Keratinocyte (primary cell): Measurements from ENCODE around the gene LRRC9.

Source experiments
- CTCF ChIP-seq, 3 experiments: IDR thresholded peaks in 1 of 3; conservative IDR thresholded peaks in 1 of 3; optimal IDR thresholded peaks in 1 of 3; 2 replicates in 2 of 3; 3 replicates in 1 of 3; pipeline versions ENCODE3 to v1.5.1; 2011; ENCODE audit warnings: low read length in 3 of 3, mild to moderate bottlenecking in 3 of 3, moderate library complexity in 2 of 3, control low read depth in 1 of 3, inconsistent platforms in 1 of 3; ENCODE audit not compliant: insufficient read depth in 2 of 3; ENCODE audit errors: extremely low read depth in 1 of 3
- EZH2 ChIP-seq: IDR thresholded peaks from one replicate; pipeline ENCODE4 v1.6.1; 2012; ENCODE audit warnings: inconsistent platforms, mild to moderate bottlenecking, low read length, moderate library complexity

- TF ChIP-seq EZH2: no peak
- no peak for TF ChIP-seq CTCF (optimal IDR thresholded peaks at IDR 0.05 in 1 of 3, IDR thresholded peaks at IDR 0.05 in 1 of 3, conservative IDR thresholded peaks at IDR 0.05 in 1 of 3; ENCODE audit: extremely low read depth in 1 of 3, insufficient read depth in 2 of 3, low read length in 3 of 3)
These were observed 19.9 kb downstream of the LRRC9 start for GRCh38 chr14:59939828-59940227.
